Cardiac fibroblast (primary cell): Measurements from ENCODE around the gene SLC38A4.

Source experiments
- DNase-seq, 2 donors: peaks; one replicate each; pipeline versions ENCODE4 v3.0.0 to v3.0.0-alpha.2; 2010; ENCODE audit warnings: low read depth in 2 of 2
- H3K4me3 ChIP-seq, 2 donors: replicated peaks in 1 of 2; 1 replicate in 1 of 2; 2 replicates in 1 of 2; pipeline ENCODE4 v1.5.1; 2011; ENCODE audit warnings: low read depth in 2 of 2, low read length in 2 of 2, mild to moderate bottlenecking in 2 of 2, moderate library complexity in 1 of 2
- TF ChIP-seq, protein P1 (sequence below): IDR thresholded peaks from one replicate; pipeline ENCODE4 v1.5.1; 2011; ENCODE audit warnings: low read depth, mild to moderate bottlenecking, low read length, inconsistent platforms

SLC38A4 gene

GRCh38 chr12:46792925-46793324, 32.9 kb downstream of the SLC38A4 start:
- TF ChIP-seq, protein P1, sequence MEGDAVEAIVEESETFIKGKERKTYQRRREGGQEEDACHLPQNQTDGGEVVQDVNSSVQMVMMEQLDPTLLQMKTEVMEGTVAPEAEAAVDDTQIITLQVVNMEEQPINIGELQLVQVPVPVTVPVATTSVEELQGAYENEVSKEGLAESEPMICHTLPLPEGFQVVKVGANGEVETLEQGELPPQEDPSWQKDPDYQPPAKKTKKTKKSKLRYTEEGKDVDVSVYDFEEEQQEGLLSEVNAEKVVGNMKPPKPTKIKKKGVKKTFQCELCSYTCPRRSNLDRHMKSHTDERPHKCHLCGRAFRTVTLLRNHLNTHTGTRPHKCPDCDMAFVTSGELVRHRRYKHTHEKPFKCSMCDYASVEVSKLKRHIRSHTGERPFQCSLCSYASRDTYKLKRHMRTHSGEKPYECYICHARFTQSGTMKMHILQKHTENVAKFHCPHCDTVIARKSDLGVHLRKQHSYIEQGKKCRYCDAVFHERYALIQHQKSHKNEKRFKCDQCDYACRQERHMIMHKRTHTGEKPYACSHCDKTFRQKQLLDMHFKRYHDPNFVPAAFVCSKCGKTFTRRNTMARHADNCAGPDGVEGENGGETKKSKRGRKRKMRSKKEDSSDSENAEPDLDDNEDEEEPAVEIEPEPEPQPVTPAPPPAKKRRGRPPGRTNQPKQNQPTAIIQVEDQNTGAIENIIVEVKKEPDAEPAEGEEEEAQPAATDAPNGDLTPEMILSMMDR: no peak
- no peak overlapping the region for H3K4me3 ChIP-seq
- no peak for DNase-seq

GRCh38 chr12:46790066-46790465, 35.7 kb downstream of the SLC38A4 start:
- TF ChIP-seq, protein P1: no peak
- no peak overlapping the region for H3K4me3 ChIP-seq
- no peak for DNase-seq

- DNase-seq: peak; percentile 12 to 75
- H3K4me3 ChIP-seq: no peak overlapping the region
- TF ChIP-seq, protein P1: no peak
Observed at GRCh38 chr12:46788072-46788887, 37.5 kb downstream of the SLC38A4 start.

DNA sequence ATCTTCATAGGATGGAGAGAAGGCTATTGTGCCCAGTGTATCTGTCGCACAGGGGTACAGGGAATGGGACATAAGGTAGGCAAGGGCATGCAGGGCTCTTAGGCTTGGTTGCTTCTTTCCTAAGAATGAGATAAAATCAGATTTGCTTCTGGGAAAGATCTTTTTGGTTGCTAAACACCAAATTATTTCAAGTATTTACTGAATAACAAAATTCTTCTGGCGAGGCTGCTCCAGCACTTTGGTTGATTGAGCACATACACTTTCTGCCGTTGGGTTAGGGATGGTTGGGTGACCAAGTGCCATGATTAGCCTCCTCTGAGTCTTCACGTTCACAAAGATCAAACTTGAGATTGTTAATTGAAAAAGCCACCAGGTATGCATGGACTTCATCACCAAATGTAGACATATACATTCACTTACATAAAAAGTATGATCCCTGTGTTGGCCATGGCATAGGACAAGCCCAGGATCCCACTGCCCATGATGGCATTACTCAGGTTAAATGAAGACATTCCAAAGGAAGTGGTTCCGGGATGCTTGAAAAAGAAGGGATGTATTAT, 38.2 kb downstream of the SLC38A4 start:
- peak in 1 of 2 donors; percentile 29 for DNase-seq
- TF ChIP-seq, protein P1: no peak
- no peak overlapping the region for H3K4me3 ChIP-seq

DNA sequence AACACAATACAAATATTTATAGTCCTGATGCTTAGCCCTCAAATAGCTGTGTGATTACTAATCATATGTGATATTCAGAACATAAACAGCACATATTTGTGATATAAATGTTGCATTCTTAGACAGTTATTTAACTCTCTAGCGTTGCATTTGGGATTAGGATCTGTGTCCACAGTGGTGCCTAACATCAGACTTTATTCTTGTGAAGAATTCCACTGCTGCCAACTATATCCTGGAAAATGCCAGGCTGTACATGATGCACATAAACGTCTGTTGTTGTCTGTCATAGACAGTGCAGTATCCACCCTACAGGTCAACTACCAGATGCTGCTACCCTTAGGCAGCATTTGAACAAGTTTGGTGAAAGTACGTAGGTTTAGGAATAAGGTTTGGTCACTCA, 39.0 kb downstream of the SLC38A4 start:
- TF ChIP-seq, protein P1: no peak
- no peak overlapping the region for H3K4me3 ChIP-seq
- peak; percentile 31 to 89 for DNase-seq

DNA sequence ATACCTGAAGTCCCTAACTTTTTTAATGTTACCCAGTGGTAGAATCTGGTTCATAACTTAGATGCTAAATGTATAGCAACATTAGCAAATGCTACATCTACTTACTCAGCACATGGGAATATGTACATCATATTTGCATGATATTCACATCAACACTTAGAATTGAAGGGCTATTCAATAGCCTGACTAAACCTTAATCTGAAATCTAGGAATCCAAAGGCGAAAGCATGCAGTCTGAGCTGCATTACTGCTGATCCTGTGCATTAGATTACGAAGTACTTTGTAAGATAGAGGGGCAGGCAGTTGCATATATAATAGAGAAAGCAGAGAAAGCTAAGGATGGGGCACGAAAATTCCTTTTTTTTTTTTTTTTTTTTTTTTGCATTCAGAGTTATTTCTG, 40.4 kb downstream of the SLC38A4 start:
- TF ChIP-seq, protein P1: no peak
- no peak overlapping the region for H3K4me3 ChIP-seq

More for the DNA sequence above, 40.4 kb downstream of the SLC38A4 start:
- no peak for DNase-seq
